Trophoblast cell (in vitro differentiated cells and primary cell): Measurements from ENCODE around the gene NPBWR2.
A peak's percentile ranks its signal among the peaks of the same experiment; 100 is the strongest.

Experiments
- DNase-seq, 2 donors: peaks; one replicate each; pipeline ENCODE4 v3.0.0-alpha.2; 2016
- H2AFZ ChIP-seq: 2 replicates; pipeline ENCODE4 v1.6.1; 2013; ENCODE audit warnings: low read length, moderate library complexity, mild to moderate bottlenecking; ENCODE audit not compliant: insufficient read depth, poor library complexity
- H2AK5ac ChIP-seq: 2 replicates; pipeline ENCODE4 v1.6.1; 2013; ENCODE audit warnings: mild to moderate bottlenecking, low read length
- H2BK120ac ChIP-seq: 2 replicates; pipeline ENCODE4 v1.6.1; 2013; ENCODE audit warnings: low read length, mild to moderate bottlenecking, moderate library complexity; ENCODE audit not compliant: insufficient read depth, poor library complexity
- H2BK12ac ChIP-seq: 2 replicates; pipeline ENCODE4 v1.6.1; 2013; ENCODE audit warnings: mild to moderate bottlenecking, low read length, moderate library complexity
- H2BK5ac ChIP-seq: 2 replicates; pipeline ENCODE4 v1.6.1; 2013; ENCODE audit warnings: low read length, low read depth, moderate library complexity, mild to moderate bottlenecking; ENCODE audit not compliant: poor library complexity
- H3K14ac ChIP-seq: 2 replicates; pipeline ENCODE4 v1.6.1; 2013; ENCODE audit warnings: mild to moderate bottlenecking, low read length
- H3K18ac ChIP-seq: 2 replicates; pipeline ENCODE4 v1.6.1; 2013; ENCODE audit warnings: mild to moderate bottlenecking, low read length
- H3K23ac ChIP-seq: 2 replicates; pipeline ENCODE4 v1.6.1; 2013; ENCODE audit warnings: low read length
- H3K27ac ChIP-seq: 2 replicates; pipeline ENCODE4 v1.5.1; 2013; ENCODE audit warnings: low read depth, mild to moderate bottlenecking, inconsistent platforms, low read length, moderate library complexity
- H3K27me3 ChIP-seq: 2 replicates; pipeline ENCODE4 v1.6.1; 2013; ENCODE audit warnings: inconsistent platforms, mild to moderate bottlenecking, low read length, moderate library complexity; ENCODE audit not compliant: insufficient read depth
- H3K36me3 ChIP-seq, 2 experiments: 1 replicate in 1 of 2; 2 replicates in 1 of 2; pipeline ENCODE4 v1.6.1; 2013; ENCODE audit warnings: low read length in 2 of 2, mild to moderate bottlenecking in 2 of 2, moderate library complexity in 1 of 2; ENCODE audit not compliant: insufficient read depth in 2 of 2, control insufficient read depth in 1 of 2
- H3K4ac ChIP-seq: 2 replicates; pipeline ENCODE4 v1.6.1; 2013; ENCODE audit warnings: low read depth, mild to moderate bottlenecking, low read length, moderate library complexity
- H3K4me1 ChIP-seq, 2 experiments: 1 replicate in 1 of 2; 2 replicates in 1 of 2; pipeline ENCODE4 v1.6.1; 2013; ENCODE audit warnings: low read length in 2 of 2, mild to moderate bottlenecking in 2 of 2, moderate library complexity in 1 of 2; ENCODE audit not compliant: insufficient read depth in 2 of 2, control insufficient read depth in 1 of 2
- H3K4me2 ChIP-seq: 2 replicates; pipeline ENCODE4 v1.6.1; 2013; ENCODE audit warnings: inconsistent platforms, mild to moderate bottlenecking, low read length, moderate library complexity
- H3K4me3 ChIP-seq: 2 replicates; pipeline ENCODE4 v1.5.1; 2013; ENCODE audit warnings: mild to moderate bottlenecking, low read depth, low read length, inconsistent platforms
- H3K79me1 ChIP-seq: one replicate; pipeline ENCODE4 v1.6.1; 2013; ENCODE audit warnings: low read length
- H3K79me2 ChIP-seq: 2 replicates; pipeline ENCODE4 v1.6.1; 2013; ENCODE audit warnings: low read length, mild to moderate bottlenecking; ENCODE audit not compliant: control insufficient read depth, insufficient read depth, poor library complexity
- H3K9ac ChIP-seq: 2 replicates; pipeline ENCODE4 v1.6.1; 2013; ENCODE audit warnings: mild to moderate bottlenecking, low read length
- H3K9me3 ChIP-seq: 2 replicates; pipeline ENCODE4 v1.6.1; 2013; ENCODE audit warnings: low read depth, mild to moderate bottlenecking, control low read depth, inconsistent platforms, low read length; ENCODE audit not compliant: insufficient read depth
- H4K12ac ChIP-seq: 2 replicates; pipeline ENCODE4 v1.6.1; 2013; ENCODE audit warnings: low read depth, mild to moderate bottlenecking, low read length, moderate library complexity
- H4K8ac ChIP-seq: 2 replicates; pipeline ENCODE4 v1.6.1; 2013; ENCODE audit warnings: low read depth, mild to moderate bottlenecking, low read length, moderate library complexity
- H4K91ac ChIP-seq: one replicate; pipeline ENCODE4 v1.6.1; 2013; ENCODE audit warnings: low read depth, mild to moderate bottlenecking, low read length, moderate library complexity
- WGBS: extraction: QIAGEN DNeasy Blood & Tissue Kit; methylation state at CpG from one replicate; pipeline ENCODE4 v1.1.7; 2013; ENCODE audit warnings: missing lambda C conversion rate; ENCODE audit not compliant: insufficient read length, insufficient coverage; ENCODE audit errors: extremely low coverage; 5-methylcytosine and 5-hydroxymethylcytosine counted together

The NPBWR2 gene

DNA sequence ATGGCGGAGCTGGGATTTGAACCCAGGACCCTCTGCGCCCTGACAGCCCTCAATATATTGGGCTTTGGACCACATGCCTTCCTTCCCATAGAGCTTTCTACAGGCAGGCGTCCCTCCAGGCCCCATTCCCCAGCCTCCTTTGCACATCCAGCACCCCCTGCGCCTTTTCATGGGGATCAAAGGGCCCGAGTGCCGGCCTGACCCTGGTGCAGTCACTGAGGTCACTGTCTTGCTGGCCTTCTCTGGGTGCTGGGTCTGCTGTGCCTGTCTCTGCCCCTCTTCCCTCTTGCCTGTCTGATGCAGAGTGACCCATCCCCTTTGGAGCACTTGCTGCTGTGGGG lies 25.8 kb downstream of the NPBWR2 start:
- Histone ChIP-seq H4K12ac (no peak overlapping the region), H3K79me1 (peaks cover 11% of the 10 kb centered on the region), H2AFZ (no peak overlapping the region), H3K79me2 (peaks cover 10% of the 10 kb centered on the region), H3K9me3 (peaks cover under 1% of the 10 kb centered on the region), H3K27me3 (peaks cover 28% of the 10 kb centered on the region), H3K14ac (no peak overlapping the region), H2BK5ac (no peak overlapping the region), H3K4me1 (peaks cover 14 to 25% of the 10 kb centered on the region in 2 experiments), H3K9ac (no peak overlapping the region), H2BK12ac (no peak overlapping the region), H2AK5ac (no peak overlapping the region), H3K23ac (no peak overlapping the region), H3K4me2 (no peak overlapping the region), H2BK120ac (no peak overlapping the region), H4K91ac (no peak overlapping the region), H3K4ac (no peak overlapping the region), H4K8ac (no peak overlapping the region), H3K27ac (no peak overlapping the region), H3K18ac (no peak overlapping the region), H3K4me3 (no peak overlapping the region), H3K36me3 (no peaks in the 10 kb centered on the region)
- DNase-seq: no peak
- no CpG with 5 or more reads among the region's 6 CpGs for WGBS

DNA sequence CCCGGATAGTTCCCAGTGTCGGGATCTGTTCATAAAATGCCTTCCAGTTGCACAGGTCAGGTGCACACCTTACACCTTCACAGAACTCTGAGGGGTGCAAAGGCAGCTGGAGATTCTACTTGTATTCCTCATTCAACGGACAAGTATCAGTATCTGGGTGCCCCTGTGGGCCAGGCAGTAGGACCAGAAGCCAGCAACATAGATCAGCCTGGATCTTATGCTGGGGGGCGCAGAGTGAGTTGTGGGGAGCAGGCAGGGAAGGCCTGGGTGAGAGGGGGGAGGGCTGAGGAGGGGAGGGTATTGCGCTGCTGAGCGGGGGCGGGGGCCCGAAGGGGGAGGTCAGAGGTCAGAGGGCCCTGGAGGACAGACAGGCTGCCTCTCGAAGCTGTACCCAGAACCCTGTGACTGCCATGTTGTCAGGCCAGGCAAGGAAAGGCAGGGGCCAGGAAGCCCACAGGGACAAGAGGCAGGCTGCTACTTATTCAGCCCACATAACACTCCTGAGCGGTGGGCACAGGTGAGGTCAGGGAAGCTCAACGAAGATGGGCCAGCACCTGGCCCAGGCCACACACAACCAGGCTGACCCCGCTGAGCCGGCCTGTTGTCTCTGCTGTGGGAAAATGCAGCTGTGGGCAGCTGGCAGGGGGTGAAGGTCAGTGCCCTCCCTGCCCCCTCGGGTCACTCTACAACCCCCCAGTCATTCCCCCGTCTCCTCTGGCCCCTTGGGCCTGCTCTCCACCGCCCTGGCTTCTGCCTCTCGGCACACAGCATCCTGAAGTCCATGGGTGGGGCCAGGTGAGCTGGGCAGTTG lies 26.3 kb downstream of the NPBWR2 start:
- no peak overlapping the region for H3K4me3 ChIP-seq
- no peak overlapping the region for H4K8ac ChIP-seq
- no peak overlapping the region for H2AFZ ChIP-seq
- H3K79me1 ChIP-seq: peaks cover 11% of the 10 kb centered on the region
- no peak overlapping the region for H3K23ac ChIP-seq
- H3K9ac ChIP-seq: no peak overlapping the region
- peaks cover 28% of the 10 kb centered on the region for H3K27me3 ChIP-seq
- no peaks in the 10 kb centered on the region for H3K36me3 ChIP-seq
- H3K18ac ChIP-seq: no peak overlapping the region
- H2BK120ac ChIP-seq: no peak overlapping the region
- peaks cover 10% of the 10 kb centered on the region for H3K79me2 ChIP-seq
- no peak overlapping the region for H3K27ac ChIP-seq
- no peak overlapping the region for H4K12ac ChIP-seq
- no peak overlapping the region for H3K4me2 ChIP-seq
- DNase-seq: no peak
- no CpG with 5 or more reads among the region's 17 CpGs for WGBS
- no peak overlapping the region for H2BK12ac ChIP-seq
- no peak overlapping the region for H4K91ac ChIP-seq
- H3K9me3 ChIP-seq: no peaks in the 10 kb centered on the region
- H2BK5ac ChIP-seq: no peak overlapping the region
- H3K4ac ChIP-seq: no peak overlapping the region
- H3K4me1 ChIP-seq: peaks cover 14 to 25% of the 10 kb centered on the region in 2 experiments
- H3K14ac ChIP-seq: no peak overlapping the region
- H2AK5ac ChIP-seq: no peak overlapping the region

DNA sequence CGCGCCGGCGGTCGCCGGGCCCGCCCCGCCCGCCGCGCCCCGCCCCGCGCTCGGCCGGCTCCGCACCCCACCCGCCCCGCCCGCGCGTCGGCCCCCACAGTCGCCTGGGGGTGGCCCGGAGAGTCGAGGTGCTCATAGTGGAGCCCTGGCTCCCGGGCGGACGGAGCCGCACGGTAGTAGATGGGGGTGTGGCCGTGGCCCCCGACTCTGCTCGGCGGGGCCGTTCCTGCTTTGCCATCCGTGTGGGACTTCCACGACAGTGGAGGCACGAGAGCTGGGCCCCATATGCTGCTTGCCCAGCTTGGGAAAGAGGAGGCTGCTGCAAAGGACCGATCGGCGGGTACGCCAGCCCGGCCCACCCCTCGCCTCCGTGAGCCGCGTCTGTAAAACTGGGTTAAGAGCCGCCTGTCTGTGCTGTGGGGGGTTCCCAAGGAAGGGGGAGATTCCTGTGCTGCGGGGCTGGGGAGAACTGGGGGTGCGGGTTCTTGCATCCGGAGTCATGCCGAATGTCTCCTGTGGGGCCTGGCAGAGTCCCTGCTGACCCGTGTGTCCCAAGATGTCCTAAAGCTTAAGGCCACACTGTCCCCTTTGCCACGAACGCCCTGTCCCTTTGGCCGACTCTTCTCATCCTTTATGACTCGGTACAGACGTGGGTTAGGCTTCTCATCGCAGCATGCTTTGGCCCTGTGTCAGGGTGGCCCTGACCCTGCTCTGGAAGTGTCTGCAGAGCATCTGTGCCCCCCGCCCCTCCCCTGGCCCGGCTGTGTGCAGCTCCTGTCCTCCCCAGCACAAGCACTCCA lies 27.2 kb downstream of the NPBWR2 start, which contains the start of gene OPRL1:
TSS of gene OPRL1 (plus strand) at position 70 of the 800 bp plus-strand sequence. CDS start 12,639 bp downstream, outside the sequence.
- no peak for DNase-seq
- H3K18ac ChIP-seq: peak within 1 kb of the TSS; percentile 84
- H4K12ac ChIP-seq: peak within 1 kb of the TSS; percentile 96
- H3K4me1 ChIP-seq: peaks cover 14 to 25% of the 10 kb centered on the region in 2 experiments
- peak within 1 kb of the TSS; percentile 83 for H2BK120ac ChIP-seq
- H4K91ac ChIP-seq: peak within 1 kb of the TSS; percentile 94
- H3K4me2 ChIP-seq: peak within 1 kb of the TSS; percentile 72
- peak within 1 kb of the TSS; percentile 47 for H2BK12ac ChIP-seq
- peak within 1 kb of the TSS; percentile 84 for H3K9ac ChIP-seq
- H3K27ac ChIP-seq: no peak within 1 kb of the TSS
- H3K4ac ChIP-seq: peak within 1 kb of the TSS; percentile 65
- peak within 1 kb of the TSS; percentile 49 for H2BK5ac ChIP-seq
- peaks cover 10% of the 10 kb centered on the region for H3K79me2 ChIP-seq
- peak within 1 kb of the TSS; percentile 92 for H2AFZ ChIP-seq
- peaks cover 23% of the 10 kb centered on the region for H3K27me3 ChIP-seq
- H3K14ac ChIP-seq: peak within 1 kb of the TSS; percentile 91
- H2AK5ac ChIP-seq: peak within 1 kb of the TSS; percentile 75
- H3K4me3 ChIP-seq: peak within 1 kb of the TSS; percentile 71
- peak within 1 kb of the TSS; percentile 97 for H4K8ac ChIP-seq
- H3K9me3 ChIP-seq: no peaks in the 10 kb centered on the region
- H3K79me1 ChIP-seq: peaks cover 11% of the 10 kb centered on the region
- WGBS: no CpG with 5 or more reads among the region's 62 CpGs
- no peak within 1 kb of the TSS for H3K23ac ChIP-seq
- H3K36me3 ChIP-seq: peaks cover 0 to under 1% of the 10 kb centered on the region in 2 experiments

DNA sequence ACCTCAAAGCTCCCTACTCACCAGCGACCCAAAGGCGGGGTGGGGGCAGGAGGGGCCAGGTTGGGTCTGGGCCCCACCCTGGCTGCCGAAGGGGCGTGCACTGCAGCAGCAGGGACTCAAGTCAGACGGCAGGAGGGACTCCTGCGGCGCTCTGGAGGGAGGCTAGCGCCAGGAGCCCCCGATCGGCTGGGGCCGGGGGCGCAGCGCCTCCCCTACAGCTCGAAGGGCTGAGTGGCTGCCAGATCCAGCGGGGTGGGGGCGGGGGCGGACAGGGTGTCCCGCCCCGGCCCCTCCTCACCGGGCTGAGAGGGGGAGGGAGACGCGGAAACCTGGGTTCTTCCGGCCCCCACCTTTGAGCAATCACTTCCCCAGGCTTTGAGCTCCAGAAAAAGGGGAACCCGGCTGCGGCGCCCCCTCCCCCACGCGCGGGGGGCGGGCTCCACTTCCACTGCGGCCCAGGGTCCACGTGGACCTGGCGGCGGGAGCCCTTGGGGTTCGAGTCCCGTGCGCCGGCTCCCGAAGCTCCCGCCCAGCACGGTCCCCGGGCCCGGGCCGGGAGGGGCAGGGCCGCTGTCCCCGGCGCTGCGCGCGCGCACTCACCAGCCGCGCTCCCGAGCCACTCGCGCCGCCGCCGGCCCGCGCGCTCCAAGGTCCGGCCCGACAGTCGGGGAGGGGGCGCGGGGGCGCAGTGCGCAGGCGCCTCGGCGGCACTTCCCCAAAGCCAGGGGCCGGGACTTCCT lies 27.9 kb downstream of the NPBWR2 start, which contains the start of gene RGS19:
TSS of gene RGS19 (minus strand) at position 246 of the 740 bp plus-strand sequence. CDS start 2,632 bp downstream, outside the sequence.
- Histone ChIP-seq H3K4me2 (peak within 1 kb of the TSS; percentile 72), H4K91ac (peak within 1 kb of the TSS; percentile 94), H3K14ac (peak within 1 kb of the TSS; percentile 91), H3K4ac (peak within 1 kb of the TSS; percentile 65), H4K12ac (peak within 1 kb of the TSS; percentile 96), H2AFZ (peak within 1 kb of the TSS; percentile 92), H3K27ac (no peak within 1 kb of the TSS), H2AK5ac (peak within 1 kb of the TSS; percentile 75), H3K36me3 (peaks cover 4 to 7% of the 10 kb centered on the region in 2 experiments), H3K79me1 (peaks cover 11% of the 10 kb centered on the region), H3K23ac (no peak within 1 kb of the TSS), H3K27me3 (peaks cover 15% of the 10 kb centered on the region), H2BK5ac (peak within 1 kb of the TSS; percentile 49), H3K79me2 (peaks cover 10% of the 10 kb centered on the region), H3K4me1 (peaks cover 14 to 23% of the 10 kb centered on the region in 2 experiments), H3K4me3 (peak within 1 kb of the TSS; percentile 71), H4K8ac (peak within 1 kb of the TSS; percentile 97), H3K18ac (peak within 1 kb of the TSS; percentile 84), H2BK120ac (peak within 1 kb of the TSS; percentile 83), H3K9ac (peak within 1 kb of the TSS; percentile 84), H3K9me3 (no peaks in the 10 kb centered on the region), H2BK12ac (peak within 1 kb of the TSS; percentile 47)
- WGBS: no CpG with 5 or more reads among the region's 73 CpGs
- DNase-seq: peak in 1 of 2 donors; percentile 48
